Measurements from ENCODE around the gene NGEF. TPM values are rescaled to one million over a fixed set of nuclear protein-coding genes. Genes with fewer than 3 reads are reported as not detected.
"Not testable (repeated sequence)": the region's sequence is repeated elsewhere in the genome, so short reads cannot be mapped to it uniquely, and the experiment has no call there.

NGEF gene
- total RNA-seq, 3 donors from 2014 or later, result 20.1 to 67.5 (median 38.0) TPM

- intact Hi-C loops (cut with DNase I, micrococcal nuclease), result no loop called here
- no peak for TF ChIP-seq CTCF (IDR thresholded peaks at IDR 0.05)
- H3K9me3 ChIP-seq, result no peaks in the 10 kb centered on the region
- no peak for ATAC-seq
- H3K4me3 ChIP-seq, result no peak overlapping the region
- no peaks in the 10 kb centered on the region for H3K4me1 ChIP-seq (ENCODE audit: low read depth)
- no peak for DNase-seq
- H3K36me3 ChIP-seq (ENCODE audit: low read depth), result no peaks in the 10 kb centered on the region
Measured at GRCh38 chr2:232920055-232920454, 93.0 kb downstream of the NGEF start.

GRCh38 chr2:232919141-232919540 is 93.9 kb downstream of the NGEF start:
- intact Hi-C loops (cut with DNase I, micrococcal nuclease), result no loop called here
- TF ChIP-seq CTCF (IDR thresholded peaks at IDR 0.05), result no peak
- no peak for DNase-seq
- Histone ChIP-seq H3K36me3 (ENCODE audit: low read depth) (no peaks in the 10 kb centered on the region), H3K4me3 (no peak overlapping the region), H3K9me3 (no peaks in the 10 kb centered on the region), H3K4me1 (ENCODE audit: low read depth) (no peaks in the 10 kb centered on the region)
- no peak for ATAC-seq

- Histone ChIP-seq H3K4me1 (ENCODE audit: low read depth) (no peaks in the 10 kb centered on the region), H3K36me3 (ENCODE audit: low read depth) (no peaks in the 10 kb centered on the region), H3K9me3 (peaks cover 8% of the 10 kb centered on the region), H3K4me3 (no peak overlapping the region)
- ATAC-seq (no peak), DNase-seq (no peak)
- intact Hi-C loops (cut with DNase I, micrococcal nuclease), result no loop called here
- no peak for TF ChIP-seq CTCF (IDR thresholded peaks at IDR 0.05)
Measured at GRCh38 chr2:232913903-232914302, 99.2 kb downstream of the NGEF start.

DNA sequence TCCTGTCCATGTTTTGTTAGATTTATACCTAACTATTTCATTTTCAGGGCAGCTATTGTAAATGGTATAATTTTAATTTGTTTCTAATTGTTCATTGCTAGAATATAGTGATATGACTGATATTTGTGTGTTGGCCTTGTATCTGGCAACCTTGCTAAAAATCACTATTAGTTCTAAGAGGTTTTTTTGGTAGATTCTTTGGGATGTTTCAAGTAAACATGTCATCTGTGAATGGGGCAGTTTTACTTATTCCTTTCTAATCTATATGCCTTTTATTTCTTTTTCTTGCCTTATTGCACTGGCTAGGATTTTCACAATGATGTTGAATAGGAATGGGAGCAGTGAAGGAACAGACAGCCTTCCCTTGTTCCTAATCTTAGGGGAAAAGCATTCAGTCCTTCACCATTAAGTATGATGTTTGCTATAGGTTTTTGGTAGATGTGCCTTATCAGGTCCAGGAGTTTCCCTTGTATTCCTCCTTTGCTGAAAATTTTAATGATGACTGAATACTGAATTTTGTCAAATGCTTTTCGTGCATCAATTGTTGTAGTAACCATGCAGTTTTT is 101.3 kb downstream of the NGEF start:
- no peaks in the 10 kb centered on the region for H3K36me3 ChIP-seq (ENCODE audit: low read depth)
- no peak for ATAC-seq
- no peak for TF ChIP-seq CTCF (IDR thresholded peaks at IDR 0.05)
- intact Hi-C loops (cut with DNase I, micrococcal nuclease), result no loop called here
- DNase-seq, result no peak
- no peak overlapping the region for H3K4me3 ChIP-seq
- H3K4me1 ChIP-seq (ENCODE audit: low read depth), result no peaks in the 10 kb centered on the region
- peaks cover 8% of the 10 kb centered on the region for H3K9me3 ChIP-seq

DNA sequence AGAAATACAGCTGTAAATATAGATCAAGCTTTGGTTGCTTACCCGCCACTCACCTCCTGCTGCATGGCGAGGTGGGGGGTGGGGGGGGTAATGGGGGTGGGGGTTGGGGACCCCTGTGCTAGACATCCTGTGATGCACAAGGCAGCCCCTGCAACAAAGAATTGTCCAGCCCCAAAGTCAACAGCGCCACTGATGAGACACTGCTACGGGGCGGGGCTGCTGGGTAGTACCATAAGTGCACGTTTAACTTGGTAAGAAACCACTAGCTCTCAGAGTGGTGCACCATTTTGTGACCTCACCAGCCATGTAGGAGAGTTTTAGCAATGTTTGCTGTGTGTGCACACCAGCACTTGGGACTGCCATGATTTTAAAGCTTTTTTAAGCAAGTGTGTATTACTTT is 102.7 kb downstream of the NGEF start:
- intact Hi-C loops (cut with DNase I, micrococcal nuclease), result no loop called here
- Histone ChIP-seq H3K4me1 (ENCODE audit: low read depth) (no peaks in the 10 kb centered on the region), H3K36me3 (ENCODE audit: low read depth) (no peaks in the 10 kb centered on the region), H3K9me3 (peaks cover 8% of the 10 kb centered on the region), H3K4me3 (no peak overlapping the region)
- no peak for ATAC-seq
- no peak for TF ChIP-seq CTCF (IDR thresholded peaks at IDR 0.05)
- no peak for DNase-seq

DNA sequence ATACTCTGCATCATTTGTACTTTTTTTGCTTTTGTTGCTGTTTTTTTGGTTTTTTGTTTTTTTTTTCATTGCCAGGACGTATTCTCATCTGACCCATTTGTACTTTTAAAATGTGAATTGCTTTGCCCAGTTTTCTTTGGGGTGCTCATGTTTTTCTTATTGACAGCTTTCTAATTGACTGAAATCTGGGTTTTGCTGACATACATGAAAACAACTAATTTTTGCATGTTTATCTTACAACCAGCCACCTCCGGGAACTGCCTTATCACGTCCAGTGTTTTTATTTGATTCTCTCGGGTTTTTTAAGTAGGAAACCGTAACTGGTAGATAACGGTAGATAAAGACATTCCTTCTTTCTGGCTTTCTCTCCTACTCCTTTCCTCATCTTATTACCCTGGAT is 104.4 kb downstream of the NGEF start:
- no peak overlapping the region for H3K4me3 ChIP-seq
- H3K9me3 ChIP-seq, result peaks cover 8% of the 10 kb centered on the region
- TF ChIP-seq CTCF (IDR thresholded peaks at IDR 0.05), result no peak
- H3K4me1 ChIP-seq (ENCODE audit: low read depth), result no peaks in the 10 kb centered on the region
- ATAC-seq (no peak), DNase-seq (no peak)
- H3K36me3 ChIP-seq (ENCODE audit: low read depth), result no peaks in the 10 kb centered on the region
- intact Hi-C loops (cut with DNase I, micrococcal nuclease), result no loop called here

DNA sequence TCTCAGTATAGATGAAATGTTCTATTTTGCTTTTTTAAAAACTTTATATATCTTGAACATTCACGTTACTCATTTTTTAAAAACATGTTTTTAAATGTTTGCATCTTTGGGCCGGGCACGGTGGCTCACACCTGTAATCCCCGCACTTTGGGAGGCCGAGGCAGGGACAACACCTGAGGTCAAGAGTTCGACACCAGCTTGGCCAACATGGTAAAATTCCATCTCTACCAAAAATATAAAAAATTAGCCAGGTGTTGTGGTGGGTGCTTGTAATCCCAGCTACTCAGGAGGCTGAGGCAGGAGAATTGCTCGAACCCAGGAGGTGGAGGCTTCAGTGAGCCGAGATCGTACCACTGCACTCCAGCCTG is 105.4 kb downstream of the NGEF start:
- DNase-seq; ATAC-seq; H3K4me1 ChIP-seq (ENCODE audit: low read depth); H3K9me3 ChIP-seq; H3K4me3 ChIP-seq; intact Hi-C loops (cut with DNase I, micrococcal nuclease); H3K36me3 ChIP-seq (ENCODE audit: low read depth): not testable (repeated sequence)

DNA sequence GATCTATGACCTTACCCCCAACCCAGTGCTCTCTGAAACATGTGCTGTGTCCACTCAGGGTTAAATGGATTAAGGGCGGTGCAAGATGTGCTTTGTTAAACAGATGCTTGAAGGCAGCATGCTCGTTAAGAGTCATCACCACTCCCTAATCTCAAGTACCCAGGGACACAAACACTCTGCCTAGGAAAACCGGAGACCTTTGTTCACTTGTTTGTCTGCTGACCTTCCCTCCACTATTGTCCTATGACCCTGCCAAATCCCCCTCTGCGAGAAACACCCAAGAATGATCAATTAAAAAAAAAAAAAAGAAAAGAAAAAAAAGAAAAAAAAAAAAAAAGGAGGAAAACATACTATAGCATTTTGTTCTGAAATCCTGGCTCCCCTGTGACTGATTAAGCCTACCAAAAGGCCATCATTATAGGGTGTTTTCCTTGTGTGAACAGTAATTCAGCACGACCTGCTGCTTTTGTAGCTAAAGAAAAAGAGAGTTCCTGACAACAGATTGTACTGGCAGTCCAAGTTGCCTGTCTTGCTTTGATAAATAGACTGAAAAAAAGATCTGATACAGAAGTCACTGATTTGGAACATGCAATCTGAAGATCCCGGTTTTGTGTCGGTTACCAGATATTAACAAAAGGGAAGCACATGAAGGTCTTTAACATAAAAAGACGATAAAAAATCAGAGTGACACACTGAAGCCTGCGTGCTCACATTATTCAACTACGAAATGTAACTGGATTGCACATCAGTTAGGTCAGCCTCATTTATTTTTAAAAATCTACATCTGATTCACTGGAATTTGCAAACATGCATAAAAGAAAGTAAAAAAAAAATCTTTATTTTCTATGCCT is 106.0 kb downstream of the NGEF start:
- DNase-seq; intact Hi-C loops (cut with DNase I, micrococcal nuclease); H3K4me1 ChIP-seq (ENCODE audit: low read depth): not testable (repeated sequence)

More for the DNA sequence above, 106.0 kb downstream of the NGEF start:
- H3K4me3 ChIP-seq; H3K36me3 ChIP-seq (ENCODE audit: low read depth); H3K9me3 ChIP-seq; ATAC-seq: not testable (repeated sequence)

All from mucosa of descending colon (tissue), 3 donors.